GM12891 (cell line): ENCODE measurements around the gene MRPL38.

ENCODE experiments used
- POLR2A ChIP-seq: IDR thresholded peaks from 2 replicates; pipeline ENCODE4 v1.6.1; 2011; ENCODE audit warnings: low read depth, low read length, control low read depth
- POLR2AphosphoS5 ChIP-seq: IDR thresholded peaks from 2 replicates; pipeline ENCODE4 v1.6.1; 2011; ENCODE audit warnings: low read depth, low read length, control low read depth

- no peak for TF ChIP-seq POLR2A
- TF ChIP-seq POLR2AphosphoS5, result no peak
Observed at GRCh38 chr17:75850928-75851692, 53.6 kb downstream of the MRPL38 start.
